M059J (cell line): ENCODE measurements around the gene ATP6V0D1. TPM values are rescaled to one million over a fixed set of nuclear protein-coding genes. Genes with fewer than 3 reads are reported as not detected.

Experiments used
- DNase-seq: peaks from one replicate; pipeline ENCODE4 v3.0.0-alpha.2; 2012; ENCODE audit warnings: low read depth
- total RNA-seq: library from RNA; depleted of rRNA; stranded (reverse); fragments of >200 nt; shearing (Covaris generic); gene quantifications from 2 replicates; pipeline ENCODE4 v1.2.3, GENCODE V29; 2014

ATP6V0D1 gene
- total RNA-seq, 1 experiment from 2014 or later: 160 TPM

GRCh38 chr16:67407176-67407787 is 73.7 kb downstream of the ATP6V0D1 start:
- no peak for DNase-seq

GRCh38 chr16:67406111-67406971 is 74.6 kb downstream of the ATP6V0D1 start:
- DNase-seq: peak; percentile 60

GRCh38 chr16:67405336-67405735 is 75.6 kb downstream of the ATP6V0D1 start:
- no peak for DNase-seq

GRCh38 chr16:67404740-67405226 is 76.2 kb downstream of the ATP6V0D1 start:
- DNase-seq: no peak

- DNase-seq: no peak
Measured at GRCh38 chr16:67403976-67404555, 76.9 kb downstream of the ATP6V0D1 start.

- DNase-seq: no peak
Measured at GRCh38 chr16:67400901-67401300, 80.1 kb downstream of the ATP6V0D1 start.

- DNase-seq: no peak
Measured at GRCh38 chr16:67399749-67400704, 80.9 kb downstream of the ATP6V0D1 start.

- no peak for DNase-seq
Measured at GRCh38 chr16:67399218-67399733, 81.7 kb downstream of the ATP6V0D1 start.

- DNase-seq: no peak
Measured at GRCh38 chr16:67398546-67399217, 82.3 kb downstream of the ATP6V0D1 start.

GRCh38 chr16:67397812-67398545 is 83.0 kb downstream of the ATP6V0D1 start:
- no peak for DNase-seq

GRCh38 chr16:67397036-67397801 is 83.7 kb downstream of the ATP6V0D1 start:
- DNase-seq: no peak

- DNase-seq: peak; percentile 77
Measured at GRCh38 chr16:67396159-67397035, 84.6 kb downstream of the ATP6V0D1 start.

- peak; percentile 24 for DNase-seq
Measured at GRCh38 chr16:67395458-67396158, 85.3 kb downstream of the ATP6V0D1 start.

GRCh38 chr16:67395105-67395457 is 85.9 kb downstream of the ATP6V0D1 start:
- DNase-seq: no peak

- DNase-seq: no peak
Measured at GRCh38 chr16:67394155-67395104, 86.5 kb downstream of the ATP6V0D1 start.

- DNase-seq: no peak
Measured at GRCh38 chr16:67393788-67394154, 87.2 kb downstream of the ATP6V0D1 start.
